Measurements from ENCODE around the gene MID1. TPM values are rescaled to one million over a fixed set of nuclear protein-coding genes. Genes with fewer than 3 reads are reported as not detected.

The MID1 gene
- total RNA-seq, 1 experiment from 2014 or later: 32.4 TPM

- Histone ChIP-seq H3K4me1 (ENCODE audit: control insufficient read depth, insufficient read depth, low read length) (no peaks in the 10 kb centered on the region; the same call in 1 of the 2 replicates), H3K4me3 (ENCODE audit: low read depth in 2 of 2, low read length in 2 of 2) (no peak overlapping the region), H3K36me3 (ENCODE audit: control insufficient read depth, insufficient read depth, low read length) (no peaks in the 10 kb centered on the region), H3K9me3 (ENCODE audit: control insufficient read depth, insufficient read depth, low read depth, low read length) (no peaks in the 10 kb centered on the region), H3K27ac (ENCODE audit: low read length) (no peak overlapping the region), H3K27me3 (ENCODE audit: control insufficient read depth, insufficient read depth, low read length) (no peaks in the 10 kb centered on the region)
- ATAC-seq: no peak
- no peak for TF ChIP-seq POLR2AphosphoS5 (IDR thresholded peaks at IDR 0.05; ENCODE audit: low read depth, low read length)
- no peak for TF ChIP-seq TCF7L2 (IDR thresholded peaks at IDR 0.05; ENCODE audit: low read depth, low read length)
- ChIA-PET CTCF (interaction anchor here (0.6 kb wide), 1 partner anchor 92 kb away, joined by 3 read pairs; no protein-coding TSS in a partner anchor), POLR2A (no interaction called here)
- intact Hi-C loops (cut with micrococcal nuclease; ENCODE audit: unreplicated experiment): loop anchor here (10.0 kb wide), 1 partner anchor 484 kb away; the partner anchor contains the start of gene HCCS
- no TSS peak for BruUV-seq (replicated peaks)
- in situ Hi-C loops (cut with HindIII; ENCODE audit: low pct_unique_long_range_greater_than_20kb, low sequenced_read_pairs): no loop called here
- DNase-seq (ENCODE audit: low read depth, low spot score): no peak
These were observed 9.9 kb upstream of the MID1 start for GRCh38 chrX:10630320-10630719.

- ChIA-PET POLR2A (no interaction called here), CTCF (interaction anchor here (0.6 kb wide), 1 partner anchor 92 kb away, joined by 3 read pairs; no protein-coding TSS in a partner anchor)
- H3K27ac ChIP-seq (ENCODE audit: low read length): no peak overlapping the region
- BruUV-seq (replicated peaks): no TSS peak
- H3K9me3 ChIP-seq (ENCODE audit: control insufficient read depth, insufficient read depth, low read depth, low read length): no peaks in the 10 kb centered on the region
- TF ChIP-seq TCF7L2 (IDR thresholded peaks at IDR 0.05; ENCODE audit: low read depth, low read length) (no peak), SIN3A (IDR thresholded peaks at IDR 0.05; ENCODE audit: borderline replicate concordance, insufficient read depth, low read depth, low read length) (no peak), POLR2AphosphoS5 (IDR thresholded peaks at IDR 0.05; ENCODE audit: low read depth, low read length) (no peak), REST (IDR thresholded peaks at IDR 0.05; ENCODE audit: insufficient read depth in 1 of 2, low read depth in 2 of 2, low read length in 1 of 2) (no peak)
- TF ChIP-seq, protein P1, sequence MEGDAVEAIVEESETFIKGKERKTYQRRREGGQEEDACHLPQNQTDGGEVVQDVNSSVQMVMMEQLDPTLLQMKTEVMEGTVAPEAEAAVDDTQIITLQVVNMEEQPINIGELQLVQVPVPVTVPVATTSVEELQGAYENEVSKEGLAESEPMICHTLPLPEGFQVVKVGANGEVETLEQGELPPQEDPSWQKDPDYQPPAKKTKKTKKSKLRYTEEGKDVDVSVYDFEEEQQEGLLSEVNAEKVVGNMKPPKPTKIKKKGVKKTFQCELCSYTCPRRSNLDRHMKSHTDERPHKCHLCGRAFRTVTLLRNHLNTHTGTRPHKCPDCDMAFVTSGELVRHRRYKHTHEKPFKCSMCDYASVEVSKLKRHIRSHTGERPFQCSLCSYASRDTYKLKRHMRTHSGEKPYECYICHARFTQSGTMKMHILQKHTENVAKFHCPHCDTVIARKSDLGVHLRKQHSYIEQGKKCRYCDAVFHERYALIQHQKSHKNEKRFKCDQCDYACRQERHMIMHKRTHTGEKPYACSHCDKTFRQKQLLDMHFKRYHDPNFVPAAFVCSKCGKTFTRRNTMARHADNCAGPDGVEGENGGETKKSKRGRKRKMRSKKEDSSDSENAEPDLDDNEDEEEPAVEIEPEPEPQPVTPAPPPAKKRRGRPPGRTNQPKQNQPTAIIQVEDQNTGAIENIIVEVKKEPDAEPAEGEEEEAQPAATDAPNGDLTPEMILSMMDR (IDR thresholded peaks at IDR 0.05): no peak
- H3K36me3 ChIP-seq (ENCODE audit: control insufficient read depth, insufficient read depth, low read length): no peaks in the 10 kb centered on the region
- no peaks in the 10 kb centered on the region for H3K27me3 ChIP-seq (ENCODE audit: control insufficient read depth, insufficient read depth, low read length)
- intact Hi-C loops (cut with micrococcal nuclease; ENCODE audit: unreplicated experiment): loop anchor here (10.0 kb wide), 1 partner anchor 485 kb away; the partner anchor contains the start of gene HCCS
- no peaks in the 10 kb centered on the region; the same call in 1 of the 2 replicates for H3K4me1 ChIP-seq (ENCODE audit: control insufficient read depth, insufficient read depth, low read length)
- in situ Hi-C loops (cut with HindIII; ENCODE audit: low pct_unique_long_range_greater_than_20kb, low sequenced_read_pairs): no loop called here
- no peak overlapping the region for H3K4me3 ChIP-seq (ENCODE audit: low read depth in 2 of 2, low read length in 2 of 2)
- ATAC-seq: no peak
- DNase-seq (ENCODE audit: low read depth, low spot score): no peak
These were observed 9.5 kb upstream of the MID1 start for GRCh38 chrX:10629905-10630304.

GRCh38 chrX:10628906-10629305 lies 8.5 kb upstream of the MID1 start:
- in situ Hi-C loops (cut with HindIII; ENCODE audit: low pct_unique_long_range_greater_than_20kb, low sequenced_read_pairs): no loop called here
- CTCF ChIA-PET: no interaction called here
- POLR2A ChIA-PET: no interaction called here
- Histone ChIP-seq H3K36me3 (ENCODE audit: control insufficient read depth, insufficient read depth, low read length) (no peaks in the 10 kb centered on the region), H3K9me3 (ENCODE audit: control insufficient read depth, insufficient read depth, low read depth, low read length) (no peaks in the 10 kb centered on the region), H3K4me1 (ENCODE audit: control insufficient read depth, insufficient read depth, low read length) (no peaks in the 10 kb centered on the region; the same call in 1 of the 2 replicates), H3K27ac (ENCODE audit: low read length) (no peak overlapping the region), H3K27me3 (ENCODE audit: control insufficient read depth, insufficient read depth, low read length) (no peaks in the 10 kb centered on the region), H3K4me3 (ENCODE audit: low read depth in 2 of 2, low read length in 2 of 2) (no peak overlapping the region)
- ATAC-seq: no peak
- DNase-seq (ENCODE audit: low read depth, low spot score): no peak
- intact Hi-C loops (cut with micrococcal nuclease; ENCODE audit: unreplicated experiment): no loop called here
- no TSS peak for BruUV-seq (replicated peaks)
- TF ChIP-seq TCF7L2 (IDR thresholded peaks at IDR 0.05; ENCODE audit: low read depth, low read length) (no peak), REST (IDR thresholded peaks at IDR 0.05; ENCODE audit: insufficient read depth in 1 of 2, low read depth in 2 of 2, low read length in 1 of 2) (no peak), SIN3A (IDR thresholded peaks at IDR 0.05; ENCODE audit: borderline replicate concordance, insufficient read depth, low read depth, low read length) (no peak), POLR2AphosphoS5 (IDR thresholded peaks at IDR 0.05; ENCODE audit: low read depth, low read length) (no peak)
- TF ChIP-seq, protein P1 (IDR thresholded peaks at IDR 0.05): no peak
